Stimulated activated naive B cell treated with anti-CD40 and anti-IgM and Interleukin-4, amounts not matched to agents 10 μg/mL and 1 μg/mL and 100 μg/mL, for 72 hours (primary cell): Measurements from ENCODE around the gene NSMCE3.

ENCODE experiments used
- ATAC-seq, 2 donors: fragments of 150-1000 bp; cut with Tn5 transposase; replicated peaks; 2 replicates each; pipeline ENCODE4 v1.10.0; 2021; ENCODE audit warnings: moderate library complexity in 1 of 2
- DNase-seq: peaks from one replicate; pipeline ENCODE4 v3.0.0; 2021
- H3K27ac Mint-ChIP-seq: one replicate; pipeline ENCODE4 v1.8.0; 2022; ENCODE audit warnings: mild to moderate bottlenecking, mixed read lengths
- H3K27me3 Mint-ChIP-seq, 2 donors: one replicate each; pipeline ENCODE4 v1.8.0; 2022; ENCODE audit warnings: mixed read lengths in 2 of 2
- H3K36me3 Mint-ChIP-seq, 2 donors: one replicate each; pipeline ENCODE4 v1.8.0; 2022; ENCODE audit warnings: mixed read lengths in 2 of 2, mild to moderate bottlenecking in 1 of 2
- H3K4me1 Mint-ChIP-seq, 2 donors: one replicate each; pipeline ENCODE4 v1.8.0; 2022; ENCODE audit warnings: mixed read lengths in 2 of 2, mild to moderate bottlenecking in 1 of 2
- H3K4me3 Mint-ChIP-seq, 2 donors: one replicate each; pipeline ENCODE4 v1.8.0; 2022; ENCODE audit warnings: mild to moderate bottlenecking in 2 of 2, mixed read lengths in 2 of 2, moderate library complexity in 1 of 2
- H3K9me3 Mint-ChIP-seq, 2 donors: one replicate each; pipeline ENCODE4 v1.8.0; 2022; ENCODE audit warnings: mixed read lengths in 2 of 2, mild to moderate bottlenecking in 1 of 2

Gene NSMCE3

DNA sequence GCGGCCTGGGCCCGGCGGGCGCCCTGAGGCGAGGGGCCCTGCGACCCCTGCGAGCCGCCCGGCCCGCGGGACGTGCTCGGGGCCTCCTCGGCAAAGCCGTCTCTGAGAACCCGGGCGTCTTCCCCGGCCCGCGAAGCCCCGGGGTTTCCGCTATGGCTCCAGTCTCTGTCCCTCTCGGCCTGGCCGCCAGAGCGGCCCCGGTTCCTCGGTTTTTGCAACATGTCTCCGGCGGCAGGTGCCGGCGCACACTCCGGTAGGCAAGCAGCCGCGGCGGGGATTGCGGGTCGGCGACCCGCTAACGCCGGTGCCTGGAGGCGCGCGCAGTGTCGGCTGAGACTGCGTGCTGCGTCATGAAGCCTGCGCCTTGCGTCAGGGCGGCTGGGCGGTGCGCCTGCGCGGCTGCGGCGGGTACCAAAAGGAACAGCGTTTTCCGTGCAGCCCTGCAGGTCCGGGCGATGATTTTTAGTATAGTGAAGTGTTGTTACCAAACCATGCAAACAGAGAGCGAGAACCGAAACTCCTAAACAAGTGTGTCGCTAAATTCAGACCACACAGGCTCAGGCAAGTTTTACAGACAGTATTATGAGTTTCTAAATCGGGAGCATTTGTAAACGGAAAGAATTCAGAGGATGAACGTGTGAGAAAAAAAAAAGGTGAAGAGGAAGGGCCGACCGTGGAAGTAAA, at the start of gene NSMCE3:
NSMCE3 (minus strand) TSS at position 338 of the 684 bp plus-strand sequence; CDS start at position 221, 117 bp downstream.
- Mint-ChIP-seq H3K4me1 (peaks cover 16 to 28% of the 10 kb centered on the region in 2 donors), H3K36me3 (peaks cover 3 to 8% of the 10 kb centered on the region in 2 donors), H3K4me3 (peak within 1 kb of the TSS; percentile 97 to 99), H3K9me3 (no peaks in the 10 kb centered on the region), H3K27me3 (no peaks in the 10 kb centered on the region), H3K27ac (peak within 1 kb of the TSS; percentile 99)
- peak; percentile 92 for DNase-seq
- ATAC-seq = peak; percentile 96 to 98

DNA sequence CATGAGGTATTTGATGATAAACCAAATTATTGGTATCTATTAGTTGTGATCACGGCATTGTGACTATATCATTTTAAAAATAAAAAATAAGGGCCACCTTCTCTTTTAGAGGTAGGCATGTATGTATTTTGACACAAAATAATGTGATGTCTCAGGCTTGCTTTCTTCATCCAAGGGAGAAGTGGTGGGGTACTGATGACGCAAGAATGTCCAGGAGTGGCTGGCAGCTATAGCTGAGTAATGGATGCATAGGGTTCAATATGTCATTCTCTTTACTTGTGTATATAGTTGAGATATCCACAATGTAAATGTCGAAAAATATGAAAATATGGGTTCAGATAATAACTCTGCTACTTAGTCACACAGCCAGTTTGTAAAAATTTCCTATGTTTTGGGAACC, 46.8 kb upstream of the NSMCE3 start:
- no peaks in the 10 kb centered on the region for H3K36me3 Mint-ChIP-seq
- H3K4me1 Mint-ChIP-seq = peaks cover 3 to 11% of the 10 kb centered on the region in 2 donors
- peaks cover 4 to 12% of the 10 kb centered on the region in 2 donors for H3K9me3 Mint-ChIP-seq
- DNase-seq (no peak), ATAC-seq (no peak)
- no peak overlapping the region for H3K4me3 Mint-ChIP-seq
- peaks cover 0 to 8% of the 10 kb centered on the region in 2 donors for H3K27me3 Mint-ChIP-seq
- H3K27ac Mint-ChIP-seq = no peak overlapping the region

DNA sequence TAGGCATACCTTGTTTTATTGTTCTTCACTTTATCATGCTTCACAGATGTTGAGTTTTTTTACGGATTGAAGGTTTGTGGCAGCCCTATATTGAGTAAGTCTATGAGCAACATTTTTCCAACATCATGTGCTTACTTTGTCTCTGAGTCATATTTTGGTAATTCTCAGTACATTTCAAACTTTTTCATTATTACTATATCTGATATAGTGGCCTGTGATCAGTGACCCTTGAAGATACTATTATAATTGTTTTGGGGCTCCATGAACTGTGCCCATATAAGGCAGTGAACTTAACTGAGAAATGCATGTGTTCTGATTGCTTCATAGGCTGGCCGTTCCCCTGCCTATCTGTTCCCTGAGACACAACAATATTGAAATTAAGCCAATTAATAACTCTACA, 42.8 kb upstream of the NSMCE3 start:
- Mint-ChIP-seq H3K4me3 (no peak overlapping the region), H3K4me1 (peaks cover 14 to 33% of the 10 kb centered on the region in 2 donors), H3K27me3 (peaks cover 0 to 8% of the 10 kb centered on the region in 2 donors), H3K36me3 (peaks cover 3 to 4% of the 10 kb centered on the region in 2 donors), H3K27ac (no peak overlapping the region), H3K9me3 (no peaks in the 10 kb centered on the region)
- DNase-seq (no peak), ATAC-seq (peak; percentile 70 to 78)

DNA sequence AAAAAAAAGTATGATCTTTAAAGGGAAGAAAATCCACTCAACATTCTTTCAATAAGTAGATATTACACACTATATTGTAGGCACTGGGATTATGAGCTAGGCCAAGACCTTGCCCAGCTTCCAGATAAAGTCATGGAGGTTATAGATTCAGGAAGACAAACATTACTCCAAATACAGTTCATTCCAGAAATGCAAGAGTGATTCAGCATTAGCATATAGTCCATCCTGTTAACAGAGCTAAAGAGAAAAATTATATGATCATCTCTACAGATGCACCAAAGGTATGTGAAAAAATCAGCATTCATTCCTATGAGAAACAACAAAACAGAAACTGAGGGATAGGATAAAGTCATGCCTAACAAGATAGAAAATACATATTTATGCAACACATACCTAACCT, 42.1 kb upstream of the NSMCE3 start:
- peaks cover 3 to 4% of the 10 kb centered on the region in 2 donors for H3K36me3 Mint-ChIP-seq
- ATAC-seq (no peak), DNase-seq (no peak)
- no peaks in the 10 kb centered on the region for H3K9me3 Mint-ChIP-seq
- peaks cover 0 to 8% of the 10 kb centered on the region in 2 donors for H3K27me3 Mint-ChIP-seq
- H3K4me3 Mint-ChIP-seq = no peak overlapping the region
- peaks cover 14 to 33% of the 10 kb centered on the region in 2 donors for H3K4me1 Mint-ChIP-seq
- H3K27ac Mint-ChIP-seq = no peak overlapping the region

DNA sequence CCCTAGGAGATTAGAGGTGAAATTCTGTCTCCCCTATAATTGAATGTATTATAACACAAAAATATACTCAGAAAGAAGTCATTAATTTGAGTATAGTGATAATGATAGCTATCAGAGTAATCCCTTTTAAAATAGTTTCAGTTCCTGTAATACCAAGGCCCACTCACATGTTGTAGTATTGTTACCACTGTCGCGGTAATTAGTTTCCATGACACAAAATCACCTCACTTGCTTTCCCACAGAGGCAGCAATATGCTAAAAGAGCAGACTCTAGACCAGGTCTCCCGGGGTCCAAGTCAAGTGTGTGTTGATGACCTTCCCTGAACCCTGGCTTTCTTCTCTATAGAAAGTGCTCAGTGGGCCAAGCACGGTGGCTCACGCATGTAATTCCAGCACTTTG, 39.5 kb upstream of the NSMCE3 start:
- DNase-seq (peak; percentile 23), ATAC-seq (peak; percentile 87 to 91)
- Mint-ChIP-seq H3K27me3 (peaks cover 20 to 21% of the 10 kb centered on the region in 2 donors), H3K36me3 (peaks cover 3 to 4% of the 10 kb centered on the region in 2 donors), H3K9me3 (no peaks in the 10 kb centered on the region), H3K27ac (peak overlapping the region; percentile 82), H3K4me1 (peaks cover 16 to 42% of the 10 kb centered on the region in 2 donors), H3K4me3 (peak overlapping the region in 1 of 2 donors; percentile 26)

DNA sequence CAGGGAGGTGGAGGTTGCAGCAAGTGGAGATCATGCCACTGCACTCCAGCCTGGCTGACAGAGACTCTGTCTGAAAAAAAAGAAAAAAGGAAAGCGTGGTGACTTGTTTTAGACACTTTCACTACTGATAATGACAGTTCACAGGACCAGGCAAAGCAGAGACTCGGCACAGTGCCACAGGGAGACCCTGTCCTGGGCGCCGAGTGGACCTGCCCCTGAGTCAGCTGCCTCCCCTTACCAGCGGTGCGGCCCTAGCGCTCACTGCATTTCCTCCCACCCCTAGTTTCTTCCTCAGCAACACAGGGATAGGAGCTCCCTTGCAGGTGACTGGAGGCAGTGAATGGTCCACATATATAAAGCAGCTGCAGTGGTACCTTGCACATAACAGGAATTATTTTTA, 38.7 kb upstream of the NSMCE3 start:
- ATAC-seq = no peak
- Mint-ChIP-seq H3K4me3 (no peak overlapping the region), H3K4me1 (peaks cover 16 to 42% of the 10 kb centered on the region in 2 donors), H3K27me3 (peaks cover 15 to 20% of the 10 kb centered on the region in 2 donors), H3K27ac (peak overlapping the region; percentile 53), H3K9me3 (no peaks in the 10 kb centered on the region), H3K36me3 (peaks cover 3 to 4% of the 10 kb centered on the region in 2 donors)
- no peak for DNase-seq

DNA sequence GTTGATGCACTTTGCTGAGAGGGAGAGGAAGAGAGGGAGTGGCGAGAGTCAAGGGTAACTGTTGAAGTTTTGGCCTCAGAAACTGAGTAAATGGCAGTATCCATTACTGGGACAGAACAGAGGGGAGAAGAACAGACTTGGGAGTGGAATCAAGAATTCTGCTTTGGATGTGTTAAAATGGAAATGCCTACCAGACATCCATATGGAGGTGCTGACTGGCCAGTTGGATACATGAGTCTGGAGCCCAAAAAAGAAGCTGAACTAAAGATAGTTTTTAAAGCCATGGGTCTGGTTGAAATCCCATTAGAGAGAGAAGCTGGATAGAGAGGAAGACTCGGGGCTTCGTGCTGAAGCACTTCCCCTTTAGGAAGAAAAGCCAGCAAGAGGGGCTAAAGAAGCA, 35.9 kb upstream of the NSMCE3 start:
- DNase-seq = no peak
- Mint-ChIP-seq H3K9me3 (no peaks in the 10 kb centered on the region), H3K27ac (no peak overlapping the region), H3K4me3 (no peak overlapping the region), H3K4me1 (peaks cover 13 to 31% of the 10 kb centered on the region in 2 donors), H3K36me3 (peaks cover 3 to 4% of the 10 kb centered on the region in 2 donors), H3K27me3 (peaks cover 15 to 20% of the 10 kb centered on the region in 2 donors)
- no peak for ATAC-seq

DNA sequence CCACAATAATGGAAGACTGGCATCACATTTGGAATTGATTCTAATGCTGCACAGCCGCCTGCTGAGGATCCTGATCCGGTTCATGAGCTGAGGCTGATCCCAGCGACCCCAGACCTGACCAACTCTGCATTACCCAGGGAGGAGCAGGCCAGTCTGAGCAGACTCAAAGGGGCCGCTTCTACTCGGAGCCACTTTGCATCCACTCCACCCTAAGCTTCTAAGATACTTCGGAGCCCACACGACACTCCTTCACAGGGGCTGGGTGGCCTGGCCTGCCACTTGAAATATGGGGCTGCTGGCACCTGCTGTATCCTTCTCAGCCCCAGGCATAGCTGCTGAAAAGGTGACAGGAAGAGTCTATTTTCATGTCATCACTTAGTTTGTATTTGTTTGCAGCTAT, 33.2 kb upstream of the NSMCE3 start:
- peaks cover 2 to 9% of the 10 kb centered on the region in 2 donors for H3K4me1 Mint-ChIP-seq
- peaks cover 0 to 3% of the 10 kb centered on the region in 2 donors for H3K9me3 Mint-ChIP-seq
- DNase-seq (no peak), ATAC-seq (no peak)
- H3K36me3 Mint-ChIP-seq = no peaks in the 10 kb centered on the region
- no peak overlapping the region for H3K27ac Mint-ChIP-seq
- no peak overlapping the region for H3K4me3 Mint-ChIP-seq
- peaks cover 25 to 31% of the 10 kb centered on the region in 2 donors for H3K27me3 Mint-ChIP-seq

DNA sequence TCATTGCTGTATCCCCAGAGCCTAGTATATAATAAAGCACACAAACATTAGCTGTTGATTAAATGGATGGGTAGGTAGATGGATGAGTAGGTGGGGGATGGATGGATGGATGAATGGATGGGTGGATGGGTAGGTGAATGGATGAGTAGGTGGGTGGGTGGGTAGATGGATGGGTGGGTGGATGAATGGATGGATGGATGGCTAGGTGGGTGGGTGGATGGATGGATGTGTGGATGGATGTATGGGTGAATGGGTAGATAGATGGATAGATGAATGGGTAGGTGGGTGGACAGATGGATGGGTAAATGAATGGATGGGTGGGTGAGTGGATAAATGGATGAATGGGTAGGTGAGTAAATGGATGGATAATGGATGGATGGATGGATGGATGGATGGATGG, 30.2 kb upstream of the NSMCE3 start:
- no peak for DNase-seq
- H3K27me3 Mint-ChIP-seq = peaks cover 18% of the 10 kb centered on the region in 2 donors
- H3K36me3 Mint-ChIP-seq = no peaks in the 10 kb centered on the region
- ATAC-seq = no peak
- no peak overlapping the region for H3K27ac Mint-ChIP-seq
- H3K9me3 Mint-ChIP-seq = peaks cover 4 to 8% of the 10 kb centered on the region in 2 donors
- H3K4me1 Mint-ChIP-seq = no peaks in the 10 kb centered on the region
- no peak overlapping the region for H3K4me3 Mint-ChIP-seq

DNA sequence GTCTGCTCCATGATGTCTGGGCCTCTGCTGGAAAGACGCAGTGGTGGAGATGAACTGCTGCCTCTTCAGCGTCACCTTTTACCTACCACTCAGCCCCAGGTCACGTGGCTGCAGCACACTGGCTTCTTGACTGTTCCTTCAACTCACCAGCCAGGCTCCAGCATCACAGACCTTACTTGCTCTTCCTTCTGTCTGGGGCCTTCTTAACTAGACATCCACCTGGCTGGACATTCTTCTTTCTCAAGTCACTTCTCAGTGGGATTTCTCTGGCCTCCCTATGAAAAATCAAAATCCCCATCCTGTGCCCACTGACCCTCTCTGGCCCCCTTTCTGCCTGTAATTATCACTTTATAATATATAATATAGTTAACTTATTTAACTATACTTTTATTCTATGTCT, 29.7 kb upstream of the NSMCE3 start:
- H3K36me3 Mint-ChIP-seq = no peaks in the 10 kb centered on the region
- peaks cover 13 to 15% of the 10 kb centered on the region in 2 donors for H3K27me3 Mint-ChIP-seq
- peaks cover 4 to 8% of the 10 kb centered on the region in 2 donors for H3K9me3 Mint-ChIP-seq
- no peak overlapping the region for H3K4me3 Mint-ChIP-seq
- no peak for DNase-seq
- no peaks in the 10 kb centered on the region for H3K4me1 Mint-ChIP-seq
- no peak for ATAC-seq
- no peak overlapping the region for H3K27ac Mint-ChIP-seq

DNA sequence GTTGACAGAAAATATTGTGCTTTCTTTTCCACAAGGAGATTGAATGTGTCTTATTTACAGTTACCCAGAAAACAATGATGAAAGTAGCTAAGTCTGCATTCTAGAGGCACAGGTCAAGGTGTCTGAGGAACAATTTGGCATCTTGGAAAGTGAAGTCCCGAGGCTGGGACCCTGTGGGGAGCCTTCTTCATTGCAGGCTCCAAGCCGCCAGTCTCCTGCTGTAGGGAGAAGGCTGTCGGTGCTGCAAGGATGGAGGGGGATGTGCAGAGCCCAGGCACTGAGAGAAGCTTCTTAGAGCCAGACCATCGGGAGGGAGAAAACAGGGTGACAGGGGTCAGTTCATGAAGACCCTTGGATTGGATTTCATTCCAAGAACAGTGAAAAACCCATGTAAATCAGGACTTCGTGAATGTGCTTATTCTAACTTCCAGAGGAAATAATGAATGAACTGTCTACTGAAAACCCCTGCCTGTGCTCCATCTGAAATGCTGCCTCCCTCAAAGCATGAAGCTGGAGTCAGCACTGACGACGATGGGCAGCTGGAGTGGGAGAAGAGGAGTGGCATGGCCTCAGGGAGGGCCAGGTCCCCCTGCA, 25.2 kb upstream of the NSMCE3 start:
- no peak overlapping the region for H3K27ac Mint-ChIP-seq
- H3K4me3 Mint-ChIP-seq = no peak overlapping the region
- DNase-seq (no peak), ATAC-seq (no peak)
- peaks cover 17 to 30% of the 10 kb centered on the region in 2 donors for H3K27me3 Mint-ChIP-seq
- H3K36me3 Mint-ChIP-seq = no peaks in the 10 kb centered on the region
- H3K4me1 Mint-ChIP-seq = no peaks in the 10 kb centered on the region
- H3K9me3 Mint-ChIP-seq = peaks cover 4 to 7% of the 10 kb centered on the region in 2 donors

DNA sequence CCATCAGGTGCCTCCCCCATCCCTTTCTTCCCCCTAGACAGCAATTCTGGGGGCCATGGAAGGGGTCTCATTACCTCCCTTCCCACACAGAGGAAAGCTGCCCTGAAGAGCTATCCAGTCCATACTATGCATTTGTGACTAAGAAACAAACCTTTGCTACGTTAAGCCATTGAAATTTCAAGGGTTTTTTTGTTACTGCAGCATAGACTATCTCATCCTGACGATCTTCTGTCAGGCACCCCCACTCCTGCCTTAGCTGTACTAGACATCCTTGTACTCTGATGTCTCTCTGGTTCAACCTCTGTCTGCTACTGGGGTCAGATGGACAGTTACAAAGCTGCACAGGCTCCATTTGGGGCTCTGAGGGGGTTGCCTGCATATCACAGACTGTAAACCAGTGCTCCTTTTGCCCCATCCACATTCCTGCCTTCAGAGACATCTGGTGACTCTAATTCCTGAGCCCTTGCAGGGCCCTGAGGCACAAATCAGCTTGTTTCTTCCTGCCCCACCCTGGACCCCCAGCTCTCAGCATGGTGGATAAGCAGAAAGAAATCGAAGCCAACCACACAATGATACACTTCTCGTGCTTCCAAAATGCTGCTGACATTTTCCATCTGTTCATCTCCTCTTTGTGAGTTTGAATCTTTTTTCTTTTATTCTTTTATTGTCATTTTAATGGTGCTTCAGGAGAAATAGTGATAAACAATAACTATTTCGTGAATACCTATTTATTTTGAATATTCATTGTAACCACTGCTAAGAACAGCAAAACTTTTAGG, 21.6 kb upstream of the NSMCE3 start:
- H3K27me3 Mint-ChIP-seq = peaks cover 15 to 32% of the 10 kb centered on the region in 2 donors
- ATAC-seq = no peak
- no peak overlapping the region for H3K4me3 Mint-ChIP-seq
- H3K27ac Mint-ChIP-seq = no peak overlapping the region
- H3K9me3 Mint-ChIP-seq = peaks cover 0 to 1% of the 10 kb centered on the region in 2 donors
- DNase-seq = no peak
- H3K4me1 Mint-ChIP-seq = no peaks in the 10 kb centered on the region
- no peaks in the 10 kb centered on the region for H3K36me3 Mint-ChIP-seq

DNA sequence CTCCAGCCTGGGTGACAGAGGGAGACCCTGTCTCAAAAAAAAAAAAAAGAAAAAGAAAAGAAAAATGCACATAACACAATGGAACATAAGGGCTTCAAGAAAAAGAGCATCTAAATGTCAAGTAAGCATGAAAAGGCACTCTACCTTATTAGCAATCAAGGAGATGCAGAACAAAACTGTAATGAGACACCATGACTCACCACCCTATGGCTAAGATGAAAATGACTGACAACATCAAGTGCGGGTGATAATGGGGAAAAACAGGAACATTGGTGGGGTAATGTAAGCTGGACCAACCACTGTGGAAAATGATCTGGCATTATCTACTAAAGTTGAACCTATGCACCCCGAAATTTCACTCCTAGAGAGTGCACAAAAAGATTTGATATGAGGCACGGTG, 19.6 kb upstream of the NSMCE3 start:
- DNase-seq (no peak), ATAC-seq (no peak)
- no peak overlapping the region for H3K4me3 Mint-ChIP-seq
- H3K36me3 Mint-ChIP-seq = no peaks in the 10 kb centered on the region
- H3K27ac Mint-ChIP-seq = no peak overlapping the region
- H3K4me1 Mint-ChIP-seq = no peaks in the 10 kb centered on the region
- H3K27me3 Mint-ChIP-seq = peaks cover 31 to 52% of the 10 kb centered on the region in 2 donors
- no peaks in the 10 kb centered on the region for H3K9me3 Mint-ChIP-seq

DNA sequence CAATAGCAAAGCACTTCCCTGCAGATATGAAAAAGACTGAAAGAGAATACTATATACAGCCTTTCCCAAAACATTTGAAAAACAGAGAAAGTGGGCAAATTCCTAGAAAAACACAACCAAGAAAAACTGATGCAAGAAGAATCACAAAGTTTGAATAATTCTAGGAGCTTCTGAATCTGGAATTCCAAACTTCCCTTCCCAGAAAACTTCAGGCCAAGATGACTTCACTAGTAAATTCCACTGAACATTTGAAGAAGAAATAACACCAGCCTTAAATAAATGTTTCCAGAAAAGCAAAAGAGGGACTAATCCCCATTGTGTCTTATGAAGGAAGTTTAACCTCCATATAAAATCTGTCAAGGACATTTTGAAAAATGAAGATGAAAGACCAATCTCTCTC, 15.8 kb upstream of the NSMCE3 start:
- H3K36me3 Mint-ChIP-seq = no peaks in the 10 kb centered on the region
- peaks cover 3 to 6% of the 10 kb centered on the region in 2 donors for H3K9me3 Mint-ChIP-seq
- no peak overlapping the region for H3K4me3 Mint-ChIP-seq
- no peak overlapping the region for H3K27ac Mint-ChIP-seq
- peaks cover 0 to 5% of the 10 kb centered on the region in 2 donors for H3K4me1 Mint-ChIP-seq
- peaks cover 45 to 61% of the 10 kb centered on the region in 2 donors for H3K27me3 Mint-ChIP-seq
- no peak for ATAC-seq
- no peak for DNase-seq
